Measurements from ENCODE around the gene ZCCHC24. TPM values are rescaled to one million over a fixed set of nuclear protein-coding genes. Genes with fewer than 3 reads are reported as not detected.

Gene ZCCHC24
- total and polyA plus RNA-seq, 11 donors, result 18.7 to 122 (median 49.6) TPM

GRCh38 chr10:79359816-79360498 is 85.5 kb downstream of the ZCCHC24 start:
- H3K9me3 ChIP-seq, result peaks cover 0 to 11% (median 0%) of the 10 kb centered on the region in 12 donors
- H3K27ac ChIP-seq, result no peak overlapping the region
- ATAC-seq (no peak), DNase-seq (peak in 1 of 5 donors; percentile 20)
- H3K4me3 ChIP-seq, result no peak overlapping the region
- H3K4me1 ChIP-seq, result peaks cover 0 to 13% (median 0%) of the 10 kb centered on the region in 12 donors
- 93 to 96% (median 95%) methylated on average over 6 of the region's 6 CpGs for WGBS, 4 donors
- peaks cover 0 to 17% (median 11%) of the 10 kb centered on the region in 9 donors for H3K36me3 ChIP-seq
- no peak for TF ChIP-seq POLR2A (IDR thresholded peaks at IDR 0.05)
- TF ChIP-seq, protein P1, sequence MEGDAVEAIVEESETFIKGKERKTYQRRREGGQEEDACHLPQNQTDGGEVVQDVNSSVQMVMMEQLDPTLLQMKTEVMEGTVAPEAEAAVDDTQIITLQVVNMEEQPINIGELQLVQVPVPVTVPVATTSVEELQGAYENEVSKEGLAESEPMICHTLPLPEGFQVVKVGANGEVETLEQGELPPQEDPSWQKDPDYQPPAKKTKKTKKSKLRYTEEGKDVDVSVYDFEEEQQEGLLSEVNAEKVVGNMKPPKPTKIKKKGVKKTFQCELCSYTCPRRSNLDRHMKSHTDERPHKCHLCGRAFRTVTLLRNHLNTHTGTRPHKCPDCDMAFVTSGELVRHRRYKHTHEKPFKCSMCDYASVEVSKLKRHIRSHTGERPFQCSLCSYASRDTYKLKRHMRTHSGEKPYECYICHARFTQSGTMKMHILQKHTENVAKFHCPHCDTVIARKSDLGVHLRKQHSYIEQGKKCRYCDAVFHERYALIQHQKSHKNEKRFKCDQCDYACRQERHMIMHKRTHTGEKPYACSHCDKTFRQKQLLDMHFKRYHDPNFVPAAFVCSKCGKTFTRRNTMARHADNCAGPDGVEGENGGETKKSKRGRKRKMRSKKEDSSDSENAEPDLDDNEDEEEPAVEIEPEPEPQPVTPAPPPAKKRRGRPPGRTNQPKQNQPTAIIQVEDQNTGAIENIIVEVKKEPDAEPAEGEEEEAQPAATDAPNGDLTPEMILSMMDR (IDR thresholded peaks at IDR 0.05), result no peak
- intact Hi-C loops (cut with DNase I), result no loop called here
- no peaks in the 10 kb centered on the region for H3K27me3 ChIP-seq

DNA sequence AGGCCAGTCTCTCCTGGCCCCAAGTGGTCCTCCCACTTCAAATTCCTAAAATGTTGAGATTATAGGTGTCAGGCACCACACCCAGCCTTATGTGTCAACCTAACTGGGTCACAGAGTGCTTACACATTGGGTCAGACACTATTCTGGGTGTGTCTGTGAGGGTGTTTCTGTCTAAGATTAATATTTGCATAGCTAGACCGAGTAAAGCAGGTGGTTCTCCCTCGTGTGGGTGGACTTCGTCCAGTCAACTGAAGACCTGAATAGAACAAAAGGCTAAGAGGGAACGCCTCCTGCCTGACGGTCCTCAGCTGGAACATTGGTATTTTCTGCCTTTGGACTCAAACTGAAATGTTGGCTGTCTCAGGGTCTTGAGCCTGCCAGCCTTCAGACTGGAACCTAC is 86.6 kb downstream of the ZCCHC24 start:
- Histone ChIP-seq H3K4me3 (no peak overlapping the region), H3K27ac (no peak overlapping the region), H3K36me3 (peaks cover 0 to 29% (median 22%) of the 10 kb centered on the region in 9 donors), H3K9me3 (no peaks in the 10 kb centered on the region), H3K4me1 (peaks cover 0 to 23% (median 0%) of the 10 kb centered on the region in 12 donors), H3K27me3 (no peaks in the 10 kb centered on the region)
- TF ChIP-seq, protein P1 (IDR thresholded peaks at IDR 0.05), result no peak
- TF ChIP-seq POLR2A (IDR thresholded peaks at IDR 0.05), result no peak
- intact Hi-C loops (cut with DNase I), result no loop called here
- peak in 3 of 4 donors; percentile 38 to 47 (median 39) for ATAC-seq
- 69 to 78% (median 73%) methylated on average over 5 of the region's 5 CpGs for WGBS, 4 donors
- peak in 1 of 5 donors; percentile 11 for DNase-seq

DNA sequence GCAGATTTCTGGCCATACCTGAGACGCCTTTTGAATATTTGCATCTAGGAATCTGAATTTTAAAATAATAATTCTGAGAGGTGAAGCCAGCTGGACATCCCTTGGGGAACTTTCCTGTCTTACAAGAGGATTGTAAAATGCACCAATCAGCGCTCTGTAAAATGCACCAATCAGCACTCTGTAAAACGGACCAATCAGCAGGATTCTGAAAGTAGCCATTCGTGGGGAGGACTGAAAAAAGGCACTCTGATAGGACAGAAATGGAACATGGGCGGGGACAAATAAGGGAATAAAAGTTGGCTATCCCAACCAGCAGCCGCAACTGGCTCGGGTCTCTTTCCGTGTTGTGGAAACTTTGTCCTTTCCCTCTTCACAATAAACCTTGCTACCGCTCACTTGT is 88.2 kb downstream of the ZCCHC24 start:
- TF ChIP-seq, protein P1 (IDR thresholded peaks at IDR 0.05), result no peak
- no peak for TF ChIP-seq POLR2A (IDR thresholded peaks at IDR 0.05)
- peaks cover 0 to 35% (median 0%) of the 10 kb centered on the region in 12 donors for H3K4me1 ChIP-seq
- H3K36me3 ChIP-seq, result peaks cover 2 to 45% (median 36%) of the 10 kb centered on the region in 9 donors
- no peak overlapping the region for H3K27ac ChIP-seq
- ATAC-seq (no peak), DNase-seq (no peak)
- WGBS, 4 donors, result 94 to 97% (median 96%) methylated on average over 9 of the region's 9 CpGs
- intact Hi-C loops (cut with DNase I), result no loop called here
- no peaks in the 10 kb centered on the region for H3K27me3 ChIP-seq
- H3K9me3 ChIP-seq, result no peaks in the 10 kb centered on the region
- no peak overlapping the region for H3K4me3 ChIP-seq

DNA sequence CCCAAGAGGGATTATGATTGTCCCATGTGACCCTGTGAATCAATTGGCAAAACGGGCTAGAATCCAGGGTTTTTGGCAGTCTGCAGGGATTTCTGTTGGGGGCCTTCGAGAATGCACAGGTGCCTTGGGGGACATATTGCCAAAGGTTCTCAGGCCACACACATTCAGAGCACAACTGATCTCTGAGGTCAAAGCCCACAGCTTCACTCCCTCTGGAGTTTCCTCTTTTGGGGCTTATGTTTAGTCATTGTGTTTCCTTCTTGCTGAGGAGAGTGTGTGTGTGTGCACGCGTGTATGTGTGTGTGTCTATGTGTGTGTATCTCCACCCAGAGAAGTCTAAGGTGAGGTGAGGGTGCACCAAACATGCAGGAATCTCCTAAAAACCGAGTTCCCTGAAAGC is 89.3 kb downstream of the ZCCHC24 start:
- H3K4me1 ChIP-seq, result peaks cover 0 to 39% (median 0%) of the 10 kb centered on the region in 12 donors
- no peak overlapping the region for H3K4me3 ChIP-seq
- 88 to 91% (median 89%) methylated on average over 5 of the region's 5 CpGs for WGBS, 4 donors
- TF ChIP-seq, protein P1 (IDR thresholded peaks at IDR 0.05), result no peak
- no peak for TF ChIP-seq POLR2A (IDR thresholded peaks at IDR 0.05)
- ATAC-seq (no peak), DNase-seq (no peak)
- H3K27ac ChIP-seq, result no peak overlapping the region
- H3K36me3 ChIP-seq, result peaks cover 2 to 56% (median 47%) of the 10 kb centered on the region in 9 donors
- H3K9me3 ChIP-seq, result no peaks in the 10 kb centered on the region
- H3K27me3 ChIP-seq, result no peaks in the 10 kb centered on the region
- intact Hi-C loops (cut with DNase I), result no loop called here
